SK-N-SH (cell line): ENCODE results near the gene RAB3IP. TPM values are rescaled to one million over a fixed set of nuclear protein-coding genes. Genes with fewer than 3 reads are reported as not detected.
"Not testable (repeated sequence)": the region's sequence is repeated elsewhere in the genome, so short reads cannot be mapped to it uniquely, and the experiment has no call there.

Experiments used
- CTCF ChIA-PET: fragments of 300-600, 350-600 bp; formaldehyde crosslinking; extraction: SDS; loops from one replicate; lab custom pipeline; 2021; lab: Yijun Ruan, JAX
- POLR2A ChIA-PET: fragments of 350-600 bp; sonication (Branson Sonifier 250); formaldehyde crosslinking; extraction: SDS; loops from one replicate; lab custom pipeline; 2020; ENCODE audit warnings: antibody characterized with exemption, inconsistent platforms; lab: Yijun Ruan, JAX
- DNase-seq: peaks from one replicate; pipeline ENCODE4 v3.0.0; 2012
- H2AFZ ChIP-seq: fragments of 200-600 bp; sonication (generic); 2 replicates; pipeline ENCODE4 v1.8.1; 2016; ENCODE audit warnings: antibody characterized with exemption, mild to moderate bottlenecking, low read depth
- H3F3A ChIP-seq: fragments of 200-600 bp; sonication (generic); replicated peaks from 2 replicates; pipeline ENCODE3; 2016; ENCODE audit warnings: antibody characterized with exemption, mild to moderate bottlenecking; ENCODE audit not compliant: insufficient read depth
- H3K27ac ChIP-seq, 2 experiments: fragments of 200-500 bp in 1 of 2; fragments of 200-600 bp in 1 of 2; sonication (Bioruptor generic) in 1 of 2; sonication (generic), shearing (Covaris generic) in 1 of 2; 2 replicates each; pipeline versions ENCODE4 v1.5.1 to v1.6.1; 2014 to 2016; ENCODE audit warnings: low read depth in 2 of 2, inconsistent platforms in 1 of 2, low read length in 1 of 2, mild to moderate bottlenecking in 1 of 2, mixed read lengths in 1 of 2
- H3K27me3 ChIP-seq: fragments of 200-600 bp; sonication (generic), shearing (Covaris generic); 2 replicates; pipeline ENCODE4 v1.6.1; 2016; ENCODE audit warnings: mixed run types; ENCODE audit not compliant: insufficient read depth
- H3K36me3 ChIP-seq, 2 experiments: fragments of 200-500 bp in 1 of 2; fragments of 200-600 bp in 1 of 2; sonication (Bioruptor generic) in 1 of 2; sonication (generic) in 1 of 2; replicated peaks in 1 of 2; 2 replicates each; pipeline versions ENCODE3 to v1.5.1; 2014 to 2016; ENCODE audit warnings: low read length in 1 of 2, mild to moderate bottlenecking in 1 of 2; ENCODE audit not compliant: insufficient read depth in 2 of 2, control insufficient read depth in 1 of 2
- H3K4me1 ChIP-seq, 2 experiments: fragments of 200-500 bp in 1 of 2; fragments of 200-600 bp in 1 of 2; sonication (Bioruptor generic) in 1 of 2; sonication (generic), shearing (Covaris generic) in 1 of 2; 2 replicates each; pipeline versions ENCODE4 v1.5.1 to v1.6.1; 2014 to 2016; ENCODE audit warnings: low read depth in 1 of 2, low read length in 1 of 2, mixed run types in 1 of 2; ENCODE audit not compliant: insufficient read depth in 2 of 2, control insufficient read depth in 1 of 2
- H3K4me2 ChIP-seq: fragments of 200-600 bp; sonication (generic), shearing (Covaris generic); 2 replicates; pipeline ENCODE4 v1.6.1; 2017; ENCODE audit warnings: mixed run types
- H3K4me3 ChIP-seq, 2 experiments: fragments of 200-500 bp in 1 of 2; fragments of 200-600 bp in 1 of 2; sonication (Bioruptor generic) in 1 of 2; sonication (generic), shearing (Covaris generic) in 1 of 2; 2 replicates each; pipeline versions ENCODE4 v1.5.1 to v1.8.1; 2014 to 2016; ENCODE audit warnings: low read depth in 2 of 2, inconsistent platforms in 1 of 2, low read length in 1 of 2, mild to moderate bottlenecking in 1 of 2, mixed read lengths in 1 of 2, moderate library complexity in 1 of 2
- H3K79me2 ChIP-seq: fragments of 200-600 bp; sonication (generic); 2 replicates; pipeline ENCODE4 v1.8.1; 2017; ENCODE audit warnings: mild to moderate bottlenecking; ENCODE audit not compliant: insufficient read depth
- H3K9ac ChIP-seq: fragments of 200-600 bp; sonication (generic); 2 replicates; pipeline ENCODE4 v1.6.1; 2017; ENCODE audit warnings: mixed run types
- H3K9me2 ChIP-seq: fragments of 200-600 bp; sonication (generic); 2 replicates; pipeline ENCODE4 v1.6.1; 2017; ENCODE audit warnings: mixed run types
- H3K9me3 ChIP-seq: fragments of 200-600 bp; sonication (generic); 2 replicates; pipeline ENCODE4 v1.6.1; 2017; ENCODE audit warnings: mixed run types, mild to moderate bottlenecking, moderate library complexity
- H4K20me1 ChIP-seq: fragments of 200-600 bp; sonication (generic); 2 replicates; pipeline ENCODE4 v1.6.1; 2017; ENCODE audit warnings: mild to moderate bottlenecking, mixed run types; ENCODE audit not compliant: insufficient read depth
- CHD2 ChIP-seq: fragments of 150-350 bp; IDR thresholded peaks from 2 replicates; pipeline ENCODE4 v1.6.1; 2018; ENCODE audit warnings: low read length; ENCODE audit not compliant: partially characterized antibody
- CTCF ChIP-seq: fragments of 200-600 bp; sonication (generic); IDR thresholded peaks from 2 replicates; pipeline ENCODE4 v1.6.1; 2017; ENCODE audit warnings: antibody characterized with exemption, mild to moderate bottlenecking, moderate library complexity
- FOXM1 ChIP-seq: IDR thresholded peaks from 2 replicates; pipeline ENCODE4 v1.4.0; 2012; ENCODE audit warnings: low read depth, mild to moderate bottlenecking
- RAD21 ChIP-seq: IDR thresholded peaks from 2 replicates; pipeline ENCODE4 v1.6.1; 2012; ENCODE audit warnings: mild to moderate bottlenecking, low read length
- RFX5 ChIP-seq: IDR thresholded peaks from 2 replicates; pipeline ENCODE4 v1.6.1; 2012; ENCODE audit warnings: mild to moderate bottlenecking, improper control_type of control experiment, low read length
- SIN3A ChIP-seq: IDR thresholded peaks from 2 replicates; pipeline ENCODE4 v1.6.1; 2012; ENCODE audit warnings: low read depth, mild to moderate bottlenecking, low read length, moderate library complexity, borderline replicate concordance
- TAF1 ChIP-seq: IDR thresholded peaks from 2 replicates; pipeline ENCODE4 v1.6.1; 2012; ENCODE audit warnings: low read depth, mild to moderate bottlenecking, low read length, moderate library complexity, borderline replicate concordance
- TEAD4 ChIP-seq: IDR thresholded peaks from 2 replicates; pipeline ENCODE4 v1.4.0; 2012; ENCODE audit warnings: mild to moderate bottlenecking, borderline replicate concordance; ENCODE audit not compliant: insufficient read depth
- WGBS: methylation state at CpG from one replicate; pipeline ENCODE4 v1.1.6; 2017; ENCODE audit warnings: low lambda C conversion rate; 5-methylcytosine and 5-hydroxymethylcytosine counted together
- polyA plus RNA-seq, 3 experiments: library from polyadenylated mRNA; depleted of rRNA; stranded (reverse); fragments of >200 nt; gene quantifications; 2 replicates each; pipeline ENCODE4 v1.2.3, GENCODE V29; 2012
- TF ChIP-seq, protein P1 (sequence below): IDR thresholded peaks from 2 replicates; pipeline ENCODE4 v1.6.1; 2012; ENCODE audit warnings: mild to moderate bottlenecking, low read depth, low read length, moderate library complexity

Gene RAB3IP
- polyA plus RNA-seq, 1 of the 3 experiments (the other 2 are of a cell fraction), result 5.4 TPM

DNA sequence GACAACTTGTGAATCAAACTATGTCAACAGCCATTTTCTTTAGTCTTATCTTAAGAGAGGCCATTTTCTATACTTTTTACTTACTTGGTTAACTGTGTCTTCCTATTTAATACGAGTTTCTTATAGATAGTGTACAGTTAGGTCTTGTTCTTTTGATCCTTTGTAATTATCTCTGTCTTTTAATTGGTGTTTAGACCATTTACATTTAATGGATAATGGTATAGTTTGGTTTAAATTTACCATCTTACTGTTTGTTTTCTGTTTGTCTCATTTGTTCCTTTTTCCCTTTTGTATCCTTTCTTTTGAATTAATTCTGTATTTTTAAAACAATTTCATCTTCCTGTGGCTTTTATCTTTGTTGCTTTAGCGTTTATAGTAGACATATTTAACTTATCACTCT is 19.4 kb downstream of the RAB3IP start:
- no peak overlapping the region for H3K27ac ChIP-seq
- no peak overlapping the region for H3K4me2 ChIP-seq
- no peak overlapping the region for H3K4me3 ChIP-seq
- H3F3A ChIP-seq, result no peaks in the 10 kb centered on the region
- ChIA-PET POLR2A (no interaction called here), CTCF (no interaction called here)
- H3K36me3 ChIP-seq, result peaks cover 0 to 20% of the 10 kb centered on the region in 2 experiments
- no peak overlapping the region for H3K9ac ChIP-seq
- no peaks in the 10 kb centered on the region; the same call in 1 of the 2 replicates for H3K9me3 ChIP-seq
- no peak for DNase-seq
- TF ChIP-seq RAD21 (no peak), CTCF (no peak), FOXM1 (no peak), CHD2 (no peak), TAF1 (no peak), SIN3A (no peak), TEAD4 (no peak), RFX5 (no peak)
- TF ChIP-seq, protein P1, sequence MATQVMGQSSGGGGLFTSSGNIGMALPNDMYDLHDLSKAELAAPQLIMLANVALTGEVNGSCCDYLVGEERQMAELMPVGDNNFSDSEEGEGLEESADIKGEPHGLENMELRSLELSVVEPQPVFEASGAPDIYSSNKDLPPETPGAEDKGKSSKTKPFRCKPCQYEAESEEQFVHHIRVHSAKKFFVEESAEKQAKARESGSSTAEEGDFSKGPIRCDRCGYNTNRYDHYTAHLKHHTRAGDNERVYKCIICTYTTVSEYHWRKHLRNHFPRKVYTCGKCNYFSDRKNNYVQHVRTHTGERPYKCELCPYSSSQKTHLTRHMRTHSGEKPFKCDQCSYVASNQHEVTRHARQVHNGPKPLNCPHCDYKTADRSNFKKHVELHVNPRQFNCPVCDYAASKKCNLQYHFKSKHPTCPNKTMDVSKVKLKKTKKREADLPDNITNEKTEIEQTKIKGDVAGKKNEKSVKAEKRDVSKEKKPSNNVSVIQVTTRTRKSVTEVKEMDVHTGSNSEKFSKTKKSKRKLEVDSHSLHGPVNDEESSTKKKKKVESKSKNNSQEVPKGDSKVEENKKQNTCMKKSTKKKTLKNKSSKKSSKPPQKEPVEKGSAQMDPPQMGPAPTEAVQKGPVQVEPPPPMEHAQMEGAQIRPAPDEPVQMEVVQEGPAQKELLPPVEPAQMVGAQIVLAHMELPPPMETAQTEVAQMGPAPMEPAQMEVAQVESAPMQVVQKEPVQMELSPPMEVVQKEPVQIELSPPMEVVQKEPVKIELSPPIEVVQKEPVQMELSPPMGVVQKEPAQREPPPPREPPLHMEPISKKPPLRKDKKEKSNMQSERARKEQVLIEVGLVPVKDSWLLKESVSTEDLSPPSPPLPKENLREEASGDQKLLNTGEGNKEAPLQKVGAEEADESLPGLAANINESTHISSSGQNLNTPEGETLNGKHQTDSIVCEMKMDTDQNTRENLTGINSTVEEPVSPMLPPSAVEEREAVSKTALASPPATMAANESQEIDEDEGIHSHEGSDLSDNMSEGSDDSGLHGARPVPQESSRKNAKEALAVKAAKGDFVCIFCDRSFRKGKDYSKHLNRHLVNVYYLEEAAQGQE, result no peak
- H3K9me2 ChIP-seq, result no peaks in the 10 kb centered on the region
- no peaks in the 10 kb centered on the region for H3K79me2 ChIP-seq
- H4K20me1 ChIP-seq, result no peaks in the 10 kb centered on the region
- WGBS, result 59% methylated on average over 2 of the region's 2 CpGs
- no peak overlapping the region for H2AFZ ChIP-seq
- no peaks in the 10 kb centered on the region for H3K27me3 ChIP-seq
- no peaks in the 10 kb centered on the region for H3K4me1 ChIP-seq

DNA sequence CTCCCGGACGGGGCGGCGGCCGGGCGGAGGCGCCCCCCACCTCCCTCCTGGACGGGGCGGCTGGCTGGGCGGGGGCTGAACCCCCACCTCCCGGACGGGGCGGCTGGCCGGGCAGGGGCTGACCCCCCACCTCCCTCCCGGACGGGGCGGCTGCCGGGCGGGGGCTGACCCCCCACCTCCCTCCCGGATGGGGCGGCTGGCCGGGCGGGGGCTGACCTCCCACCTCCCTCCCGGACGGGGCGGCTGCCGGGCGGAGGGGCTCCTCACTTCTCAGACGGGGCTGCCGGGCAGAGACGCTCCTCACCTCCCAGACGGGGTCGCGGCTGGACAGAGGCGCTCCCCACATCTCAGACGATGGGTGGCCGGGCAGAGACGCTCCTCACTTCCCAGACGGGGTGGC is 20.9 kb downstream of the RAB3IP start:
- DNase-seq, H4K20me1 ChIP-seq, H3K4me1 ChIP-seq, H3K9me3 ChIP-seq, H3K9me2 ChIP-seq, POLR2A ChIA-PET, H2AFZ ChIP-seq, H3F3A ChIP-seq, H3K4me2 ChIP-seq, H3K27ac ChIP-seq, H3K9ac ChIP-seq, H3K79me2 ChIP-seq, H3K27me3 ChIP-seq, H3K4me3 ChIP-seq: not testable (repeated sequence)
- H3K36me3 ChIP-seq, result peaks cover 0 to 20% of the 10 kb centered on the region in 2 experiments
- CTCF ChIA-PET, result interaction anchor here (1.2 kb wide), 1 partner anchor 20 kb away, joined by 3 read pairs; no protein-coding TSS in a partner anchor
- WGBS, result 95% methylated on average over 10 of the region's 39 CpGs
